ENCODE data around the gene FLNB. TPM values are rescaled to one million over a fixed set of nuclear protein-coding genes. Genes with fewer than 3 reads are reported as not detected.
"Not testable (repeated sequence)": the region's sequence is repeated elsewhere in the genome, so short reads cannot be mapped to it uniquely, and the experiment has no call there.

FLNB gene
- total and polyA plus RNA-seq, 8 donors: 80.1 to 126 (median 93.3) TPM

- TF ChIP-seq, protein P1, sequence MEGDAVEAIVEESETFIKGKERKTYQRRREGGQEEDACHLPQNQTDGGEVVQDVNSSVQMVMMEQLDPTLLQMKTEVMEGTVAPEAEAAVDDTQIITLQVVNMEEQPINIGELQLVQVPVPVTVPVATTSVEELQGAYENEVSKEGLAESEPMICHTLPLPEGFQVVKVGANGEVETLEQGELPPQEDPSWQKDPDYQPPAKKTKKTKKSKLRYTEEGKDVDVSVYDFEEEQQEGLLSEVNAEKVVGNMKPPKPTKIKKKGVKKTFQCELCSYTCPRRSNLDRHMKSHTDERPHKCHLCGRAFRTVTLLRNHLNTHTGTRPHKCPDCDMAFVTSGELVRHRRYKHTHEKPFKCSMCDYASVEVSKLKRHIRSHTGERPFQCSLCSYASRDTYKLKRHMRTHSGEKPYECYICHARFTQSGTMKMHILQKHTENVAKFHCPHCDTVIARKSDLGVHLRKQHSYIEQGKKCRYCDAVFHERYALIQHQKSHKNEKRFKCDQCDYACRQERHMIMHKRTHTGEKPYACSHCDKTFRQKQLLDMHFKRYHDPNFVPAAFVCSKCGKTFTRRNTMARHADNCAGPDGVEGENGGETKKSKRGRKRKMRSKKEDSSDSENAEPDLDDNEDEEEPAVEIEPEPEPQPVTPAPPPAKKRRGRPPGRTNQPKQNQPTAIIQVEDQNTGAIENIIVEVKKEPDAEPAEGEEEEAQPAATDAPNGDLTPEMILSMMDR (IDR thresholded peaks at IDR 0.05): no peak
- H3K4me3 ChIP-seq: no peak overlapping the region
- H3K27me3 ChIP-seq: no peaks in the 10 kb centered on the region
- ATAC-seq: no peak
- H3K9me3 ChIP-seq: no peaks in the 10 kb centered on the region
- H3K4me1 ChIP-seq: no peaks in the 10 kb centered on the region
- H3K36me3 ChIP-seq: no peaks in the 10 kb centered on the region
- H3K27ac ChIP-seq: no peak overlapping the region
- intact Hi-C loops (cut with DNase I): no loop called here
- no peak for DNase-seq
Measured at GRCh38 chr3:58200121-58200709, 192.0 kb downstream of the FLNB start.

DNA sequence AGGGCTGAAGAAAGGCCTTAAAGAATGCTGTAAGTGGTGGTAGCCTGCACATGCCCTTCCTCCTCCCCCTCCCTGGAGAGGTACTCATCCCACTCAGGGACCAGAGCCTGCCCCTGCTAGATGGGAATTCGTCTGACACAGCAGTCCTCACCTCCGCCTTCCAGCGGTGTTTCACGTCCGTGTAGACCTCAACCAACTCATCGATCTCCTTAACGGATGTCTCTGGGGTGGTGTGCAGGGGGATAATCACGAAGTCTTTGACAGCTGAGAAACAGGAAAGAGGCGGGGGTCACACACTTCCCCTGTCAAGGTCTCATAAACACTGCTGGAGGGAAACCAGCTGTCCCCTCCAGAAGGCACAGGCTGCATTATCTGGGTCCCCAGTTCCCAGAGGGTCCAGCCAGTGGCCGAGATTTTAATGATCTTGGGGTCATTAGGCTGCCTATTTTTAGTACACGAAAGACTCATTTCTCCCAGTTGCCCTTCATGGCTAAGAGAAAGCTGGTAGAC, 192.7 kb downstream of the FLNB start:
- DNase-seq: no peak
- no peak for ATAC-seq
- peak overlapping the region in 1 of 2 donors; percentile 30 for H3K27ac ChIP-seq

GRCh38 chr3:58201451-58201850, 193.2 kb downstream of the FLNB start:
- DNase-seq; intact Hi-C loops (cut with DNase I): not testable (repeated sequence)

More for the DNA sequence above, 192.7 kb downstream of the FLNB start:
- TF ChIP-seq, protein P1 (IDR thresholded peaks at IDR 0.05): no peak
- Histone ChIP-seq H3K9me3 (no peaks in the 10 kb centered on the region), H3K4me1 (no peaks in the 10 kb centered on the region), H3K36me3 (no peaks in the 10 kb centered on the region), H3K27me3 (no peaks in the 10 kb centered on the region), H3K4me3 (no peak overlapping the region)
- intact Hi-C loops (cut with DNase I): no loop called here

GRCh38 chr3:58202917-58203360, 194.7 kb downstream of the FLNB start:
- TF ChIP-seq, protein P1 (IDR thresholded peaks at IDR 0.05): no peak
- no peak overlapping the region for H3K27ac ChIP-seq

More at GRCh38 chr3:58201451-58201850, 193.2 kb downstream of the FLNB start:
- H3K4me3 ChIP-seq, H3K27me3 ChIP-seq, ATAC-seq, H3K9me3 ChIP-seq, H3K36me3 ChIP-seq, H3K4me1 ChIP-seq: not testable (repeated sequence)
- H3K27ac ChIP-seq: peak overlapping the region in 1 of 2 donors; percentile 30

DNA sequence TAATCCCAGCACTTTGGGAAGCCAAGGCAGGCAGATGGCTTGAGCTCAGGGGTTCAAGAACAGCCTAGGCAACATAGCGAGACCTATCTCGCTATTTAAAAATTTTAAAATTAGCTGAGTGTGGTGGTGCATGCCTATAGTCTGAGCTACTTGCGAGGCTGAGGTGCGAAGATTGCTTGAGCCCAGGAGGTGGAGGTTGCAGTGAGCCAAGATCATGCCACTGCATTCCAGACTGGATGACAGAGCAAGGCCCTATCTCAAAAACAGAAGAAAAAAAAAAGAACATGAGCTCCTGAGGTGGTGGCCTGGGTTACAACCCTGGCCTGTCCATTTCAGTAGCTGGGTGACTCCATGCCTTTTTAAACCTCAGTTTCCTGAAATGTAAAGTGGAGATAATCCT, 195.3 kb downstream of the FLNB start:
- H3K9me3 ChIP-seq: no peaks in the 10 kb centered on the region
- no peak overlapping the region for H3K4me3 ChIP-seq
- H3K27me3 ChIP-seq: no peaks in the 10 kb centered on the region
- H3K27ac ChIP-seq: no peak overlapping the region
- DNase-seq (no peak), ATAC-seq (no peak)
- H3K4me1 ChIP-seq: no peaks in the 10 kb centered on the region
- TF ChIP-seq, protein P1 (IDR thresholded peaks at IDR 0.05): no peak
- H3K36me3 ChIP-seq: no peaks in the 10 kb centered on the region
- intact Hi-C loops (cut with DNase I): no loop called here

More at GRCh38 chr3:58202917-58203360, 194.7 kb downstream of the FLNB start:
- no peaks in the 10 kb centered on the region for H3K4me1 ChIP-seq
- H3K9me3 ChIP-seq: no peaks in the 10 kb centered on the region
- intact Hi-C loops (cut with DNase I): no loop called here
- no peaks in the 10 kb centered on the region for H3K36me3 ChIP-seq
- DNase-seq (no peak), ATAC-seq (no peak)
- H3K27me3 ChIP-seq: no peaks in the 10 kb centered on the region
- H3K4me3 ChIP-seq: no peak overlapping the region

Data from left lung (tissue), 10 donors.